IMR-90 (cell line): ENCODE data around the gene GIPC3. TPM values are rescaled to one million over a fixed set of nuclear protein-coding genes. Genes with fewer than 3 reads are reported as not detected.

ENCODE experiments used
- ATAC-seq: fragments of 200-7000 bp; cut with Tn5 transposase; 2 replicates; pipeline ENCODE4 v1.9.1; 2020; ENCODE audit warnings: low read depth, mild to moderate bottlenecking, moderate library complexity
- BruUV-seq: library from RNA; stranded (reverse); fragments of 400-500 nt; replicated peaks from 2 replicates; lab custom pipeline; 2021; lab: Mats Ljungman, UMichigan
- CTCF ChIA-PET: fragments of 300-600 bp; formaldehyde crosslinking; extraction: SDS; loops from one replicate; lab custom pipeline; 2021; ENCODE audit warnings: antibody characterized with exemption; lab: Yijun Ruan, JAX
- POLR2A ChIA-PET: fragments of 300-600 bp; sonication (Branson Sonifier 250); formaldehyde crosslinking; loops from one replicate; lab custom pipeline; 2022; ENCODE audit warnings: antibody characterized with exemption; ENCODE audit not compliant: unreplicated experiment; lab: Charles Lee
- DNase-seq: peaks from one replicate; pipeline ENCODE4 v3.0.0; 2013
- H2AFZ ChIP-seq: replicated peaks from 2 replicates; pipeline ENCODE3; 2013; ENCODE audit warnings: low read length, mild to moderate bottlenecking; ENCODE audit not compliant: poor library complexity
- H2AK5ac ChIP-seq: 2 replicates; pipeline ENCODE4 v1.6.1; 2013; ENCODE audit warnings: low read depth, low read length, inconsistent platforms
- H2AK9ac ChIP-seq: replicated peaks from 2 replicates; pipeline ENCODE3; 2013; ENCODE audit warnings: mild to moderate bottlenecking, low read depth, low read length, moderate library complexity; ENCODE audit not compliant: poor library complexity
- H2BK120ac ChIP-seq: 2 replicates; pipeline ENCODE4 v1.6.1; 2013; ENCODE audit warnings: low read depth, low read length, inconsistent platforms
- H2BK15ac ChIP-seq: 3 replicates; pipeline ENCODE4 v1.6.1; 2013; ENCODE audit warnings: low read depth, low read length, inconsistent platforms
- H2BK20ac ChIP-seq: 2 replicates; pipeline ENCODE4 v1.6.1; 2013; ENCODE audit warnings: low read depth, mild to moderate bottlenecking, inconsistent platforms, low read length, moderate library complexity
- H2BK5ac ChIP-seq: 2 replicates; pipeline ENCODE4 v1.6.1; 2013; ENCODE audit warnings: mild to moderate bottlenecking, low read depth, low read length, inconsistent platforms; ENCODE audit not compliant: poor library complexity, severe bottlenecking
- H3K14ac ChIP-seq: replicated peaks from 2 replicates; pipeline ENCODE4 v1.6.1; 2013; ENCODE audit warnings: low read depth, low read length, inconsistent platforms
- H3K18ac ChIP-seq: 2 replicates; pipeline ENCODE4 v1.6.1; 2013; ENCODE audit warnings: low read depth, low read length, control low read depth
- H3K23ac ChIP-seq: 2 replicates; pipeline ENCODE4 v1.6.1; 2013; ENCODE audit warnings: low read depth, low read length, inconsistent platforms
- H3K27ac ChIP-seq: 2 replicates; pipeline ENCODE4 v1.5.1; 2013; ENCODE audit warnings: mild to moderate bottlenecking, control low read depth, low read length; ENCODE audit not compliant: insufficient read depth
- H3K27me3 ChIP-seq: 2 replicates; pipeline ENCODE4 v1.6.1; 2013; ENCODE audit warnings: low read length; ENCODE audit not compliant: control insufficient read depth, insufficient read depth
- H3K36me3 ChIP-seq: 2 replicates; pipeline ENCODE4 v1.6.1; 2013; ENCODE audit warnings: low read length, mixed read lengths; ENCODE audit not compliant: control insufficient read depth, insufficient read depth
- H3K4ac ChIP-seq: 2 replicates; pipeline ENCODE4 v1.6.1; 2013; ENCODE audit warnings: low read depth, low read length, inconsistent platforms
- H3K4me1 ChIP-seq: 2 replicates; pipeline ENCODE4 v1.6.1; 2013; ENCODE audit warnings: low read length, mixed read lengths; ENCODE audit not compliant: control insufficient read depth, insufficient read depth
- H3K4me2 ChIP-seq: 2 replicates; pipeline ENCODE4 v1.6.1; 2013; ENCODE audit warnings: low read depth, mild to moderate bottlenecking, control low read depth, low read length, moderate library complexity
- H3K4me3 ChIP-seq: 2 replicates; pipeline ENCODE4 v1.5.1; 2013; ENCODE audit warnings: low read depth, mild to moderate bottlenecking, control low read depth, low read length, moderate library complexity; ENCODE audit not compliant: insufficient read depth
- H3K56ac ChIP-seq: 2 replicates; pipeline ENCODE4 v1.6.1; 2013; ENCODE audit warnings: low read length, inconsistent platforms; ENCODE audit not compliant: insufficient read depth; ENCODE audit errors: extremely low read depth
- H3K79me1 ChIP-seq, 2 experiments: 2 replicates each; pipeline ENCODE4 v1.6.1; 2013; ENCODE audit warnings: low read length in 2 of 2, inconsistent platforms in 1 of 2, low read depth in 1 of 2
- H3K9ac ChIP-seq: 2 replicates; pipeline ENCODE4 v1.6.1; 2013; ENCODE audit warnings: low read depth, low read length, control low read depth
- H3K9me1 ChIP-seq: 2 replicates; pipeline ENCODE4 v1.6.1; 2013; ENCODE audit warnings: low read length, inconsistent platforms; ENCODE audit not compliant: insufficient read depth
- H3K9me3 ChIP-seq: 2 replicates; pipeline ENCODE4 v1.6.1; 2013; ENCODE audit warnings: low read length; ENCODE audit not compliant: control insufficient read depth, insufficient read depth
- H4K20me1 ChIP-seq: 2 replicates; pipeline ENCODE4 v1.6.1; 2013; ENCODE audit warnings: low read length, inconsistent platforms; ENCODE audit not compliant: insufficient read depth
- H4K5ac ChIP-seq: 2 replicates; pipeline ENCODE4 v1.6.1; 2013; ENCODE audit warnings: mild to moderate bottlenecking, low read depth, low read length, control low read depth
- H4K8ac ChIP-seq, 2 experiments: 2 replicates each; pipeline ENCODE4 v1.6.1; 2013; ENCODE audit warnings: low read depth in 2 of 2, low read length in 2 of 2, control low read depth in 1 of 2, inconsistent platforms in 1 of 2
- H4K91ac ChIP-seq: 2 replicates; pipeline ENCODE4 v1.6.1; 2013; ENCODE audit warnings: low read depth, low read length, inconsistent platforms; ENCODE audit not compliant: insufficient read depth
- RAD21 ChIP-seq: IDR thresholded peaks from 2 replicates; pipeline ENCODE4 v1.6.1; 2012; ENCODE audit warnings: low read length, improper control_type of control experiment
- RCOR1 ChIP-seq: IDR thresholded peaks from 2 replicates; pipeline ENCODE4 v1.6.1; 2012; ENCODE audit warnings: mild to moderate bottlenecking, low read length, improper control_type of control experiment; ENCODE audit not compliant: insufficient replicate concordance
- WGBS, 2 experiments: methylation state at CpG; one replicate each; pipeline versions ENCODE4 v1.1.5 to v1.1.7; 2013; ENCODE audit warnings: missing lambda C conversion rate in 2 of 2; ENCODE audit not compliant: insufficient read length in 1 of 2; ENCODE audit errors: extremely low coverage in 2 of 2; 5-methylcytosine and 5-hydroxymethylcytosine counted together
- dilution Hi-C: fragments of 300-500 bp; cut with HindIII; formaldehyde crosslinking; loops from one replicate; pipeline ENCODE4 v1.14.3; 2018; ENCODE audit warnings: low sequenced_read_pairs; ENCODE audit not compliant: unreplicated experiment
- in situ Hi-C: fragments of 300-500 bp; cut with MboI; formaldehyde crosslinking; loops from 3 replicates; pipeline ENCODE4 v1.14.3; 2019; ENCODE audit warnings: low sequenced_read_pairs, inconsistent platforms, mixed read lengths
- intact Hi-C: fragments of 100-400 bp; cut with micrococcal nuclease; formaldehyde crosslinking; loops from 2 replicates; pipeline ENCODE4 v1.10.0; 2022
- polyA plus RNA-seq, 3 experiments: library from polyadenylated mRNA; depleted of rRNA; stranded (reverse); fragments of >200 nt; gene quantifications; 2 replicates each; pipeline ENCODE4 v1.2.3, GENCODE V29; 2012; ENCODE audit warnings: low replicate concordance in 1 of 3
- total RNA-seq: library from RNA; depleted of rRNA; stranded (reverse); fragments of >200 nt; gene quantifications from 2 replicates; pipeline ENCODE4 v1.2.3, GENCODE V29; 2012

GIPC3 gene
- total and polyA plus RNA-seq, 2 of the 4 experiments (the other 2 are of a cell fraction): under 0.01 to 0.36 TPM

GRCh38 chr19:3550947-3551791, 34.1 kb upstream of the GIPC3 start:
- in situ Hi-C loops (no loop called here), intact Hi-C loops (no loop called here), dilution Hi-C loops (no loop called here)
- H3K9me3 ChIP-seq: no peaks in the 10 kb centered on the region
- H2BK20ac ChIP-seq: no peak overlapping the region
- ChIA-PET CTCF (no interaction called here), POLR2A (no interaction called here)
- H3K27ac ChIP-seq: no peak overlapping the region
- no TSS peak for BruUV-seq
- no peak overlapping the region for H4K91ac ChIP-seq
- no peak for TF ChIP-seq RAD21
- TF ChIP-seq RCOR1: no peak
- no peak overlapping the region for H2AFZ ChIP-seq
- DNase-seq (no peak), ATAC-seq (no peak)
- no peak overlapping the region for H2AK5ac ChIP-seq
- no peaks in the 10 kb centered on the region for H3K27me3 ChIP-seq
- H2BK15ac ChIP-seq: no peak overlapping the region
- no peak overlapping the region for H3K4me2 ChIP-seq
- H3K18ac ChIP-seq: no peak overlapping the region
- no peak overlapping the region for H2AK9ac ChIP-seq
- no peak overlapping the region for H3K23ac ChIP-seq
- no peak overlapping the region for H3K4me3 ChIP-seq
- WGBS, 2 experiments: 96% methylated on average over 21 of the region's 34 CpGs; no CpG with 5 or more reads in 1 of the 2 experiments
- peaks cover 24 to 52% of the 10 kb centered on the region in 2 experiments for H3K79me1 ChIP-seq
- H4K8ac ChIP-seq: no peak overlapping the region
- peaks cover 12% of the 10 kb centered on the region for H3K4me1 ChIP-seq
- no peak overlapping the region for H3K56ac ChIP-seq
- H4K5ac ChIP-seq: no peak overlapping the region
- peaks cover 17% of the 10 kb centered on the region for H3K36me3 ChIP-seq
- no peak overlapping the region for H3K9ac ChIP-seq
- no peaks in the 10 kb centered on the region for H3K9me1 ChIP-seq
- no peak overlapping the region for H3K14ac ChIP-seq
- no peak overlapping the region for H2BK120ac ChIP-seq
- no peak overlapping the region for H2BK5ac ChIP-seq
- H3K4ac ChIP-seq: no peak overlapping the region
- H4K20me1 ChIP-seq: peaks cover 36% of the 10 kb centered on the region
